ENCODE measurements around the gene SHPK. TPM values are rescaled to one million over a fixed set of nuclear protein-coding genes. Genes with fewer than 3 reads are reported as not detected.

SHPK gene
- total RNA-seq, 6 experiments from 2014 or later: 13.5 to 26.1 (median 22.8) TPM

GRCh38 chr17:3592216-3592860 lies 43.7 kb downstream of the SHPK start:
- intact Hi-C loops (cut with DNase I): no loop called here
- no peak overlapping the region for H3K27ac ChIP-seq
- DNase-seq (no peak), ATAC-seq (no peak)
- TF ChIP-seq, protein P1, sequence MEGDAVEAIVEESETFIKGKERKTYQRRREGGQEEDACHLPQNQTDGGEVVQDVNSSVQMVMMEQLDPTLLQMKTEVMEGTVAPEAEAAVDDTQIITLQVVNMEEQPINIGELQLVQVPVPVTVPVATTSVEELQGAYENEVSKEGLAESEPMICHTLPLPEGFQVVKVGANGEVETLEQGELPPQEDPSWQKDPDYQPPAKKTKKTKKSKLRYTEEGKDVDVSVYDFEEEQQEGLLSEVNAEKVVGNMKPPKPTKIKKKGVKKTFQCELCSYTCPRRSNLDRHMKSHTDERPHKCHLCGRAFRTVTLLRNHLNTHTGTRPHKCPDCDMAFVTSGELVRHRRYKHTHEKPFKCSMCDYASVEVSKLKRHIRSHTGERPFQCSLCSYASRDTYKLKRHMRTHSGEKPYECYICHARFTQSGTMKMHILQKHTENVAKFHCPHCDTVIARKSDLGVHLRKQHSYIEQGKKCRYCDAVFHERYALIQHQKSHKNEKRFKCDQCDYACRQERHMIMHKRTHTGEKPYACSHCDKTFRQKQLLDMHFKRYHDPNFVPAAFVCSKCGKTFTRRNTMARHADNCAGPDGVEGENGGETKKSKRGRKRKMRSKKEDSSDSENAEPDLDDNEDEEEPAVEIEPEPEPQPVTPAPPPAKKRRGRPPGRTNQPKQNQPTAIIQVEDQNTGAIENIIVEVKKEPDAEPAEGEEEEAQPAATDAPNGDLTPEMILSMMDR (IDR thresholded peaks at IDR 0.05): no peak
- TF ChIP-seq POLR2A (IDR thresholded peaks at IDR 0.05): no peak
- WGBS (ENCODE audit: insufficient coverage, low coverage, low lambda C conversion rate, missing lambda C conversion rate): no CpG with 5 or more reads among the region's 15 CpGs
- no peaks in the 10 kb centered on the region for H3K27me3 ChIP-seq
- H3K36me3 ChIP-seq: peaks cover 0 to 36% (median 20%) of the 10 kb centered on the region in 4 donors
- H3K4me1 ChIP-seq: no peaks in the 10 kb centered on the region
- no peak overlapping the region for H3K4me3 ChIP-seq
- H3K9me3 ChIP-seq: no peaks in the 10 kb centered on the region

DNA sequence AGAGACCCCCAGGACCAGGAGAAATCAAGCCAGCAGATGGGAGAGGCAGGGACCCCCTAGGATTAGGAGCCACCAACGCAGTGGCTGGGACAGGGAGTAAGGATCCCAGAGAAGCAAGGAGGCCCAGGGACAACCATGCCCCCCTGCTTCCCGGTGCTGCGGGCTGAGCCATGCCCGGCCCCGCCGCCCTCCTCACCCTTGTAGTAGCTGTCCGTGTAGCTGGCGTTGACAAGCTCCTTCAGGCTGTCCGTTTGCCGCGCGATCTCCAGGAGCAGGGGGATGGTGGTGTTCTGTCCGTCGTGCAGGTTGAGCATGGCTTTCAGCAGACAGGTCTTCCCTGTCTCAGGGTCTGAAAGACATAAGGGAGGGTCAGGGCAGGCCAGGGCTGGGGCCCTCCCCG lies 45.3 kb downstream of the SHPK start:
- no peak overlapping the region for H3K27ac ChIP-seq
- no peak overlapping the region for H3K4me3 ChIP-seq
- H3K27me3 ChIP-seq: no peaks in the 10 kb centered on the region
- peaks cover 0 to 52% (median 29%) of the 10 kb centered on the region in 4 donors for H3K36me3 ChIP-seq
- intact Hi-C loops (cut with DNase I): no loop called here
- WGBS (ENCODE audit: insufficient coverage, low coverage, low lambda C conversion rate, missing lambda C conversion rate): 80% methylated on average over 1 of the region's 15 CpGs
- TF ChIP-seq POLR2A (IDR thresholded peaks at IDR 0.05): no peak
- TF ChIP-seq, protein P1 (IDR thresholded peaks at IDR 0.05): no peak
- no peaks in the 10 kb centered on the region for H3K4me1 ChIP-seq
- ATAC-seq: no peak
- no peaks in the 10 kb centered on the region for H3K9me3 ChIP-seq
- DNase-seq: no peak

- H3K4me3 ChIP-seq: no peak overlapping the region
- intact Hi-C loops (cut with DNase I): no loop called here
- H3K4me1 ChIP-seq: no peaks in the 10 kb centered on the region
- H3K36me3 ChIP-seq: peaks cover 0 to 57% (median 32%) of the 10 kb centered on the region in 4 donors
- DNase-seq (no peak), ATAC-seq (no peak)
- TF ChIP-seq POLR2A (IDR thresholded peaks at IDR 0.05): no peak
- TF ChIP-seq, protein P1 (IDR thresholded peaks at IDR 0.05): no peak
- WGBS (ENCODE audit: insufficient coverage, low coverage, low lambda C conversion rate, missing lambda C conversion rate): no CpG with 5 or more reads among the region's 15 CpGs
- no peaks in the 10 kb centered on the region for H3K9me3 ChIP-seq
- H3K27ac ChIP-seq: no peak overlapping the region
- no peaks in the 10 kb centered on the region for H3K27me3 ChIP-seq
Observed at GRCh38 chr17:3590231-3590630, 45.8 kb downstream of the SHPK start.

- no peak for ATAC-seq
Observed at GRCh38 chr17:3589784-3590183, 46.3 kb downstream of the SHPK start.

More at GRCh38 chr17:3589784-3590183, 46.3 kb downstream of the SHPK start:
- H3K9me3 ChIP-seq: no peaks in the 10 kb centered on the region
- H3K4me1 ChIP-seq: no peaks in the 10 kb centered on the region
- H3K27ac ChIP-seq: no peak overlapping the region
- WGBS (ENCODE audit: insufficient coverage, low coverage, low lambda C conversion rate, missing lambda C conversion rate): 91% methylated on average over 6 of the region's 22 CpGs
- no peak overlapping the region for H3K4me3 ChIP-seq
- peaks cover 0 to 61% (median 32%) of the 10 kb centered on the region in 4 donors for H3K36me3 ChIP-seq
- no peaks in the 10 kb centered on the region for H3K27me3 ChIP-seq
- no peak for DNase-seq
- intact Hi-C loops (cut with DNase I): no loop called here
- TF ChIP-seq, protein P1 (IDR thresholded peaks at IDR 0.05): no peak
- TF ChIP-seq POLR2A (IDR thresholded peaks at IDR 0.05): no peak
